ENCODE measurements around the gene MRPL24. TPM values are rescaled to one million over a fixed set of nuclear protein-coding genes. Genes with fewer than 3 reads are reported as not detected.

The MRPL24 gene
- total and polyA plus RNA-seq, 2 of the 13 experiments (the other 11 are each of a cell fraction or from before 2014, with no cell fraction given), result 38.1 to 42.9 TPM

- TF ChIP-seq, protein P1, sequence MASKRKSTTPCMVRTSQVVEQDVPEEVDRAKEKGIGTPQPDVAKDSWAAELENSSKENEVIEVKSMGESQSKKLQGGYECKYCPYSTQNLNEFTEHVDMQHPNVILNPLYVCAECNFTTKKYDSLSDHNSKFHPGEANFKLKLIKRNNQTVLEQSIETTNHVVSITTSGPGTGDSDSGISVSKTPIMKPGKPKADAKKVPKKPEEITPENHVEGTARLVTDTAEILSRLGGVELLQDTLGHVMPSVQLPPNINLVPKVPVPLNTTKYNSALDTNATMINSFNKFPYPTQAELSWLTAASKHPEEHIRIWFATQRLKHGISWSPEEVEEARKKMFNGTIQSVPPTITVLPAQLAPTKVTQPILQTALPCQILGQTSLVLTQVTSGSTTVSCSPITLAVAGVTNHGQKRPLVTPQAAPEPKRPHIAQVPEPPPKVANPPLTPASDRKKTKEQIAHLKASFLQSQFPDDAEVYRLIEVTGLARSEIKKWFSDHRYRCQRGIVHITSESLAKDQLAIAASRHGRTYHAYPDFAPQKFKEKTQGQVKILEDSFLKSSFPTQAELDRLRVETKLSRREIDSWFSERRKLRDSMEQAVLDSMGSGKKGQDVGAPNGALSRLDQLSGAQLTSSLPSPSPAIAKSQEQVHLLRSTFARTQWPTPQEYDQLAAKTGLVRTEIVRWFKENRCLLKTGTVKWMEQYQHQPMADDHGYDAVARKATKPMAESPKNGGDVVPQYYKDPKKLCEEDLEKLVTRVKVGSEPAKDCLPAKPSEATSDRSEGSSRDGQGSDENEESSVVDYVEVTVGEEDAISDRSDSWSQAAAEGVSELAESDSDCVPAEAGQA (IDR thresholded peaks at IDR 0.05; ENCODE audit: low read depth), result peak; percentile 47; the same call in 1 of the 2 replicates
- TF ChIP-seq, protein P1 (CRISPR knock-in tag; IDR thresholded peaks at IDR 0.05; ENCODE audit: borderline replicate concordance), result no peak
- TF ChIP-seq ZNF335 (CRISPR knock-in tag; IDR thresholded peaks at IDR 0.05) (peak; percentile 84), ZNF792 (CRISPR knock-in tag; IDR thresholded peaks at IDR 0.05) (no peak), TMF1 (CRISPR knock-in tag; IDR thresholded peaks at IDR 0.05; ENCODE audit: low read depth) (no peak), FOXA3 (CRISPR knock-in tag; IDR thresholded peaks at IDR 0.05) (no peak), SPEN (CRISPR knock-in tag; IDR thresholded peaks at IDR 0.05; ENCODE audit: low read depth) (no peak), HMG20B (CRISPR knock-in tag; conservative IDR thresholded peaks at IDR 0.05) (peak; percentile 24; the same call in 1 of the 2 replicates), ZNF615 (CRISPR knock-in tag; IDR thresholded peaks at IDR 0.05; ENCODE audit: borderline replicate concordance) (no peak), ASH2L (IDR thresholded peaks at IDR 0.05; ENCODE audit: insufficient read length, low read depth, low read length) (peak; percentile 62), ZFP36L1 (CRISPR knock-in tag; IDR thresholded peaks at IDR 0.05) (no peak)
- TF ChIP-seq, protein P2, sequence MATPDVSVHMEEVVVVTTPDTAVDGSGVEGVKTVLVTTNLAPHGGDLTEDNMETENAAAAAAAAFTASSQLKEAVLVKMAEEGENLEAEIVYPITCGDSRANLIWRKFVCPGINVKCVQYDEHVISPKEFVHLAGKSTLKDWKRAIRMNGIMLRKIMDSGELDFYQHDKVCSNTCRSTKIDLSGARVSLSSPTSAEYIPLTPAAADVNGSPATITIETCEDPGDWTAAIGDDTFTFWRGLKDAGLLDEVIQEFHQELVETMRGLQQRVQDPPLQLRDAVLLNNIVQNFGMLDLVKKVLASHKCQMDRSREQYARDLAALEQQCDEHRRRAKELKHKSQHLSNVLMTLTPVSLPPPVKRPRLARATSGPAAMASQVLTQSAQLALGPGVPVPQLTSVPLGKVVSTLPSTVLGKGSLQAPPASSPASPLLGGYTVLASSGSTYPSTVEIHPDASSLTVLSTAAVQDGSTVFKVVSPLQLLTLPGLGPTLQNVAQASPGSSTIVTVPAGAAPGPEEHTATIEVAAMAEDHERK (CRISPR knock-in tag; IDR thresholded peaks at IDR 0.05; ENCODE audit: low read depth), result no peak
- TF ChIP-seq, protein P3, sequence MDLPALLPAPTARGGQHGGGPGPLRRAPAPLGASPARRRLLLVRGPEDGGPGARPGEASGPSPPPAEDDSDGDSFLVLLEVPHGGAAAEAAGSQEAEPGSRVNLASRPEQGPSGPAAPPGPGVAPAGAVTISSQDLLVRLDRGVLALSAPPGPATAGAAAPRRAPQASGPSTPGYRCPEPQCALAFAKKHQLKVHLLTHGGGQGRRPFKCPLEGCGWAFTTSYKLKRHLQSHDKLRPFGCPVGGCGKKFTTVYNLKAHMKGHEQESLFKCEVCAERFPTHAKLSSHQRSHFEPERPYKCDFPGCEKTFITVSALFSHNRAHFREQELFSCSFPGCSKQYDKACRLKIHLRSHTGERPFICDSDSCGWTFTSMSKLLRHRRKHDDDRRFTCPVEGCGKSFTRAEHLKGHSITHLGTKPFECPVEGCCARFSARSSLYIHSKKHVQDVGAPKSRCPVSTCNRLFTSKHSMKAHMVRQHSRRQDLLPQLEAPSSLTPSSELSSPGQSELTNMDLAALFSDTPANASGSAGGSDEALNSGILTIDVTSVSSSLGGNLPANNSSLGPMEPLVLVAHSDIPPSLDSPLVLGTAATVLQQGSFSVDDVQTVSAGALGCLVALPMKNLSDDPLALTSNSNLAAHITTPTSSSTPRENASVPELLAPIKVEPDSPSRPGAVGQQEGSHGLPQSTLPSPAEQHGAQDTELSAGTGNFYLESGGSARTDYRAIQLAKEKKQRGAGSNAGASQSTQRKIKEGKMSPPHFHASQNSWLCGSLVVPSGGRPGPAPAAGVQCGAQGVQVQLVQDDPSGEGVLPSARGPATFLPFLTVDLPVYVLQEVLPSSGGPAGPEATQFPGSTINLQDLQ (CRISPR knock-in tag; IDR thresholded peaks at IDR 0.05), result no peak
- TF ChIP-seq, protein P4, sequence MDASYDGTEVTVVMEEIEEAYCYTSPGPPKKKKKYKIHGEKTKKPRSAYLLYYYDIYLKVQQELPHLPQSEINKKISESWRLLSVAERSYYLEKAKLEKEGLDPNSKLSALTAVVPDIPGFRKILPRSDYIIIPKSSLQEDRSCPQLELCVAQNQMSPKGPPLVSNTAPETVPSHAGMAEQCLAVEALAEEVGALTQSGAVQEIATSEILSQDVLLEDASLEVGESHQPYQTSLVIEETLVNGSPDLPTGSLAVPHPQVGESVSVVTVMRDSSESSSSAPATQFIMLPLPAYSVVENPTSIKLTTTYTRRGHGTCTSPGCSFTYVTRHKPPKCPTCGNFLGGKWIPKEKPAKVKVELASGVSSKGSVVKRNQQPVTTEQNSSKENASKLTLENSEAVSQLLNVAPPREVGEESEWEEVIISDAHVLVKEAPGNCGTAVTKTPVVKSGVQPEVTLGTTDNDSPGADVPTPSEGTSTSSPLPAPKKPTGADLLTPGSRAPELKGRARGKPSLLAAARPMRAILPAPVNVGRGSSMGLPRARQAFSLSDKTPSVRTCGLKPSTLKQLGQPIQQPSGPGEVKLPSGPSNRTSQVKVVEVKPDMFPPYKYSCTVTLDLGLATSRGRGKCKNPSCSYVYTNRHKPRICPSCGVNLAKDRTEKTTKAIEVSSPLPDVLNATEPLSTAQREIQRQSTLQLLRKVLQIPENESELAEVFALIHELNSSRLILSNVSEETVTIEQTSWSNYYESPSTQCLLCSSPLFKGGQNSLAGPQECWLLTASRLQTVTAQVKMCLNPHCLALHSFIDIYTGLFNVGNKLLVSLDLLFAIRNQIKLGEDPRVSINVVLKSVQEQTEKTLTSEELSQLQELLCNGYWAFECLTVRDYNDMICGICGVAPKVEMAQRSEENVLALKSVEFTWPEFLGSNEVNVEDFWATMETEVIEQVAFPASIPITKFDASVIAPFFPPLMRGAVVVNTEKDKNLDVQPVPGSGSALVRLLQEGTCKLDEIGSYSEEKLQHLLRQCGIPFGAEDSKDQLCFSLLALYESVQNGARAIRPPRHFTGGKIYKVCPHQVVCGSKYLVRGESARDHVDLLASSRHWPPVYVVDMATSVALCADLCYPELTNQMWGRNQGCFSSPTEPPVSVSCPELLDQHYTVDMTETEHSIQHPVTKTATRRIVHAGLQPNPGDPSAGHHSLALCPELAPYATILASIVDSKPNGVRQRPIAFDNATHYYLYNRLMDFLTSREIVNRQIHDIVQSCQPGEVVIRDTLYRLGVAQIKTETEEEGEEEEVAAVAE (CRISPR knock-in tag; IDR thresholded peaks at IDR 0.05; ENCODE audit: borderline replicate concordance), result no peak
Observed at GRCh38 chr1:156746728-156747631, 6.1 kb upstream of the MRPL24 start (continued).

Data from HepG2 (cell line).